Thoracic aorta (tissue), 2 donors: Measurements from ENCODE around the gene TMEM204. TPM values are rescaled to one million over a fixed set of nuclear protein-coding genes. Genes with fewer than 3 reads are reported as not detected.

Experiments
- ATAC-seq: fragments of 150-250 bp; one replicate; pipeline ENCODE4 v1.8.0; 2017; ENCODE audit warnings: low read depth; ENCODE audit not compliant: insufficient number of reproducible peaks, low FRiP score
- DNase-seq: peaks from one replicate; pipeline ENCODE4 v3.0.0-alpha.2; 2020; ENCODE audit warnings: low spot score
- H3K27ac ChIP-seq, 2 donors: fragments of 200-600 bp; sonication (generic); 1 replicate in 1 of 2; 2 replicates in 1 of 2; pipeline ENCODE4 v1.5.1; 2016; ENCODE audit warnings: mild to moderate bottlenecking in 2 of 2, moderate library complexity in 2 of 2
- H3K27me3 ChIP-seq: fragments of 200-600 bp; sonication (generic); replicated peaks from 2 replicates; pipeline ENCODE4 v1.6.0; 2016; ENCODE audit warnings: mild to moderate bottlenecking; ENCODE audit not compliant: insufficient read depth
- H3K36me3 ChIP-seq: fragments of 200-600 bp; sonication (generic); one replicate; pipeline ENCODE4 v1.5.1; 2016
- H3K4me1 ChIP-seq, 2 donors: fragments of 200-600 bp; sonication (generic); 1 replicate in 1 of 2; 2 replicates in 1 of 2; pipeline versions ENCODE4 v1.5.1 to v1.6.0; 2016; ENCODE audit warnings: low read depth in 2 of 2, mild to moderate bottlenecking in 1 of 2; ENCODE audit not compliant: control insufficient read depth in 1 of 2
- H3K4me3 ChIP-seq: fragments of 200-600 bp; sonication (generic); 2 replicates; pipeline ENCODE4 v1.5.1; 2016; ENCODE audit warnings: mild to moderate bottlenecking
- H3K9me3 ChIP-seq: fragments of 200-600 bp; sonication (generic); 2 replicates; pipeline ENCODE4 v1.5.1; 2016
- total RNA-seq, 2 donors: library from RNA; depleted of rRNA; stranded (reverse); fragments of >200 nt; gene quantifications; one replicate each; pipeline versions ENCODE4 v1.1.0 to v1.2.3, GENCODE V29; 2016
- TF ChIP-seq, protein P1 (sequence below): fragments of 200-600 bp; sonication (generic); IDR thresholded peaks from one replicate; pipeline ENCODE4 v1.5.1; 2019; ENCODE audit warnings: antibody characterized with exemption

Gene TMEM204
- total RNA-seq, 2 donors from 2014 or later, result 111 to 125 TPM

- no peaks in the 10 kb centered on the region for H3K27me3 ChIP-seq
- DNase-seq (no peak), ATAC-seq (peak; percentile 75)
- peaks cover 11 to 22% of the 10 kb centered on the region in 2 donors for H3K4me1 ChIP-seq
- peak within 1 kb of the TSS; percentile 95 for H3K4me3 ChIP-seq
- H3K9me3 ChIP-seq, result no peaks in the 10 kb centered on the region
- H3K36me3 ChIP-seq, result peaks cover 19% of the 10 kb centered on the region
- H3K27ac ChIP-seq, result peak within 1 kb of the TSS; percentile 79 to 89
- TF ChIP-seq, protein P1, sequence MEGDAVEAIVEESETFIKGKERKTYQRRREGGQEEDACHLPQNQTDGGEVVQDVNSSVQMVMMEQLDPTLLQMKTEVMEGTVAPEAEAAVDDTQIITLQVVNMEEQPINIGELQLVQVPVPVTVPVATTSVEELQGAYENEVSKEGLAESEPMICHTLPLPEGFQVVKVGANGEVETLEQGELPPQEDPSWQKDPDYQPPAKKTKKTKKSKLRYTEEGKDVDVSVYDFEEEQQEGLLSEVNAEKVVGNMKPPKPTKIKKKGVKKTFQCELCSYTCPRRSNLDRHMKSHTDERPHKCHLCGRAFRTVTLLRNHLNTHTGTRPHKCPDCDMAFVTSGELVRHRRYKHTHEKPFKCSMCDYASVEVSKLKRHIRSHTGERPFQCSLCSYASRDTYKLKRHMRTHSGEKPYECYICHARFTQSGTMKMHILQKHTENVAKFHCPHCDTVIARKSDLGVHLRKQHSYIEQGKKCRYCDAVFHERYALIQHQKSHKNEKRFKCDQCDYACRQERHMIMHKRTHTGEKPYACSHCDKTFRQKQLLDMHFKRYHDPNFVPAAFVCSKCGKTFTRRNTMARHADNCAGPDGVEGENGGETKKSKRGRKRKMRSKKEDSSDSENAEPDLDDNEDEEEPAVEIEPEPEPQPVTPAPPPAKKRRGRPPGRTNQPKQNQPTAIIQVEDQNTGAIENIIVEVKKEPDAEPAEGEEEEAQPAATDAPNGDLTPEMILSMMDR, result no peak
Measured at GRCh38 chr16:1492923-1493745, 40.3 kb upstream of the TMEM204 start, which contains the start of gene TELO2. TSS of gene TELO2 (plus strand) at chr16:1493360. CDS start at chr16:1494282, 922 bp downstream.

DNA sequence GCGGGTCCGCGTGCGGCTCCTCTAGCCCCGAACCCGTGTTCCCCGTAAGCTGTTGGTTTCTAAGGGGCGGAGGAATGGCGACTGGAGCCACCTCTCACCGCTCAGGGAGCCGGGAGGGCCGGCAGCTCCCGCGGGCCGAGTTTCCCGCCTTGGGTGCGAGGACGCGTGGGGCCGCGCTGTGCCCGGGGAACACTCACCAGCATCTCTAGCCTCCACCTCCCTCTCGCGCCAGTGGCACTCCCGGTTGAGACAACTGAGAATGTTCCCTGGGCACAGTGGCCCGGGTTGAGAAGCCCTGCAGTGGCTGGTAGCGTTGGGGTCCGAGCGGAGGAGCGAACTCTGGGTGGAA, 39.7 kb upstream of the TMEM204 start:
- Histone ChIP-seq H3K36me3 (peaks cover 23% of the 10 kb centered on the region), H3K27me3 (no peaks in the 10 kb centered on the region), H3K9me3 (no peaks in the 10 kb centered on the region), H3K4me3 (peak overlapping the region; percentile 95), H3K4me1 (peaks cover 11 to 22% of the 10 kb centered on the region in 2 donors), H3K27ac (peak overlapping the region; percentile 79 to 89)
- DNase-seq (no peak), ATAC-seq (no peak)
- TF ChIP-seq, protein P1, result no peak

- H3K4me1 ChIP-seq, result peaks cover 11 to 22% of the 10 kb centered on the region in 2 donors
- H3K27ac ChIP-seq, result peak overlapping the region; percentile 79 to 89
- ATAC-seq (no peak), DNase-seq (no peak)
- H3K36me3 ChIP-seq, result peaks cover 27% of the 10 kb centered on the region
- H3K9me3 ChIP-seq, result no peaks in the 10 kb centered on the region
- no peaks in the 10 kb centered on the region for H3K27me3 ChIP-seq
- H3K4me3 ChIP-seq, result peak overlapping the region; percentile 95
- TF ChIP-seq, protein P1, result peak; percentile 56
Measured at GRCh38 chr16:1494129-1494640, 39.3 kb upstream of the TMEM204 start.

DNA sequence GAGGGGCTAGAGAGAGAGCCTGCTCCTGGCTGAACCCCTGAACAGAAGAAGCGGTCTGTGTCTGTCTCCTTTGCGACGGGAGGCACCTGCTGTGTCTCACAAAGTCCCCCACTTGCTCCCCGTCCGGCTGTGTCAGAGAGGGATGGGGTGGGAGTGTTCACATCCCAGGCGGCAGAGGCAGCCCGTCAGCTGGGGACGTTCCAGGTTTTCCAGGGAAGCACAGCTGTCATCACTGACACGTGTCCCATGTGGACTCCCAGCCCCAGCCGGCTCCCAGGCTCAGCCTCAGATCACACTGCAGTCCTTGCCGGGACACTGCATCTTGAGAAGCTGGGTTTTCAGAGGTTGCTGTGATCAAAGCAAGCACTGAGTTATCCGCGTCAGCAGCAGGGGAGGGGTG, 38.8 kb upstream of the TMEM204 start:
- Histone ChIP-seq H3K27me3 (no peaks in the 10 kb centered on the region), H3K4me3 (peak overlapping the region; percentile 95), H3K36me3 (peaks cover 31% of the 10 kb centered on the region), H3K9me3 (no peaks in the 10 kb centered on the region), H3K4me1 (peaks cover 11 to 22% of the 10 kb centered on the region in 2 donors), H3K27ac (no peak overlapping the region)
- DNase-seq (no peak), ATAC-seq (no peak)
- TF ChIP-seq, protein P1, result peak; percentile 2

GRCh38 chr16:1495211-1495888, 38.1 kb upstream of the TMEM204 start:
- Histone ChIP-seq H3K27me3 (no peaks in the 10 kb centered on the region), H3K4me3 (no peak overlapping the region), H3K27ac (no peak overlapping the region), H3K4me1 (peaks cover 11 to 22% of the 10 kb centered on the region in 2 donors), H3K9me3 (no peaks in the 10 kb centered on the region), H3K36me3 (peaks cover 37% of the 10 kb centered on the region)
- ATAC-seq (no peak), DNase-seq (no peak)
- TF ChIP-seq, protein P1, result no peak
